Measurements from ENCODE around the gene FAM89B. TPM values are rescaled to one million over a fixed set of nuclear protein-coding genes. Genes with fewer than 3 reads are reported as not detected.

The FAM89B gene
- total and polyA plus RNA-seq, 3 donors from 2014 or later: 25.8 to 63.2 (median 59.9) TPM

GRCh38 chr11:65557280-65558001 lies 14.9 kb upstream of the FAM89B start:
- 2 to 5% methylated on average over 11 to 22 of the region's 47 CpGs for WGBS, 2 donors
- Histone ChIP-seq H3K9me3 (no peaks in the 10 kb centered on the region), H3K36me3 (ENCODE audit: low read depth, missing control alignments) (no peaks in the 10 kb centered on the region), H3K27ac (peak overlapping the region; percentile 85 to 93), H3K4me1 (peaks cover 40% of the 10 kb centered on the region), H3K4me3 (peak overlapping the region; percentile 63 to 67), H3K27me3 (no peaks in the 10 kb centered on the region)
- TF ChIP-seq CTCF (IDR thresholded peaks at IDR 0.05) (no peak), POLR2A (IDR thresholded peaks at IDR 0.05) (no peak)
- intact Hi-C loops (cut with DNase I; ENCODE audit: low total_unique reads): no loop called here
- DNase-seq: no peak

- Histone ChIP-seq H3K36me3 (ENCODE audit: low read depth, missing control alignments) (no peaks in the 10 kb centered on the region), H3K9me3 (no peaks in the 10 kb centered on the region), H3K27ac (peak within 1 kb of the TSS; percentile 93 to 95), H3K4me1 (peaks cover 40% of the 10 kb centered on the region), H3K4me3 (peak within 1 kb of the TSS; percentile 63 to 67), H3K27me3 (no peaks in the 10 kb centered on the region)
- DNase-seq: peak; percentile 76
- TF ChIP-seq POLR2A (IDR thresholded peaks at IDR 0.05) (no peak), CTCF (IDR thresholded peaks at IDR 0.05) (no peak)
- intact Hi-C loops (cut with DNase I; ENCODE audit: low total_unique reads): no loop called here
- 1% methylated on average over 27 to 78 of the region's 79 CpGs for WGBS, 2 donors
Observed at GRCh38 chr11:65558002-65558929, 14.1 kb upstream of the FAM89B start, which contains the start of gene LTBP3. Gene LTBP3, minus strand, starts transcription at chr11:65558359. Its CDS starts 400 bp downstream, at chr11:65557959.

GRCh38 chr11:65558930-65559509 lies 13.3 kb upstream of the FAM89B start:
- no peak for TF ChIP-seq CTCF (IDR thresholded peaks at IDR 0.05)
- TF ChIP-seq POLR2A (IDR thresholded peaks at IDR 0.05): no peak
- 6 to 29% methylated on average over 12 to 19 of the region's 19 CpGs for WGBS, 2 donors
- Histone ChIP-seq H3K4me1 (peaks cover 40% of the 10 kb centered on the region), H3K27me3 (no peaks in the 10 kb centered on the region), H3K27ac (peak overlapping the region; percentile 93 to 95), H3K4me3 (peak overlapping the region in 1 of 2 donors; percentile 67), H3K9me3 (no peaks in the 10 kb centered on the region), H3K36me3 (ENCODE audit: low read depth, missing control alignments) (no peaks in the 10 kb centered on the region)
- no peak for DNase-seq
- intact Hi-C loops (cut with DNase I; ENCODE audit: low total_unique reads): no loop called here

- WGBS, 2 donors: 66 to 69% methylated on average over 5 of the region's 5 CpGs
- no peak for TF ChIP-seq POLR2A (IDR thresholded peaks at IDR 0.05)
- no peak for TF ChIP-seq CTCF (IDR thresholded peaks at IDR 0.05)
- H3K27ac ChIP-seq: peak overlapping the region; percentile 93 to 95
- peaks cover 40% of the 10 kb centered on the region for H3K4me1 ChIP-seq
- H3K9me3 ChIP-seq: no peaks in the 10 kb centered on the region
- no peaks in the 10 kb centered on the region for H3K36me3 ChIP-seq (ENCODE audit: low read depth, missing control alignments)
- no peak for DNase-seq
- intact Hi-C loops (cut with DNase I; ENCODE audit: low total_unique reads): no loop called here
- no peak overlapping the region for H3K4me3 ChIP-seq
- H3K27me3 ChIP-seq: no peaks in the 10 kb centered on the region
Observed at GRCh38 chr11:65559535-65559934, 12.8 kb upstream of the FAM89B start.
